ENCODE results near the gene ARAP1.

DNA sequence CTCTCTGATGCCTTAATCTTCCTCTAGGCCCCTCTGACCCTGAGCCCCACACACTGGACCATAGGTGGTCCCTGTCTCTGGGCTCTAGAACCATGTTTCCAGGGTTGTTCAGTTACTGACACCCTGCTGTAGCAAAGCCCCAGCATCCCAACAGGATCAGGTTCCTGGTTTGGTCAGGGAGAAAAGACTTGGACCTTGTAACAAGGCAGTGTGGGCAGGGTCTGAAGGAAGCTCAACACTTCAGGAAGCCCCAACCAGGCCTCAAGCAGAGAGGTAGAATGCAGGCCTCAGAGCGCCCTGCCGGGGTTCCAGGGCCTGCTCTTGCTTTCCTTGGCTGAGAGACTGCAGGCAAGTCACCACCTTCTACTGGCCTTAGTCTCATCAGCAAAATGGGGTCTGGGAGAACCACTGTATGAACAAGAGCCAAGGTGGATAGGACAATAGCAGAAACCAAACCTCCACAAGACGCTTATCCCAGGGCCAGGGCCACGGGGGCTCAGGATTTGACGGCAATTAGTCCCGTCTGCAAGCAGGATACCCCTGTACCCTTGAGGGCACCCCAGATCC lies 4.8 kb downstream of the ARAP1 start:
- TF ChIP-seq, protein P1, sequence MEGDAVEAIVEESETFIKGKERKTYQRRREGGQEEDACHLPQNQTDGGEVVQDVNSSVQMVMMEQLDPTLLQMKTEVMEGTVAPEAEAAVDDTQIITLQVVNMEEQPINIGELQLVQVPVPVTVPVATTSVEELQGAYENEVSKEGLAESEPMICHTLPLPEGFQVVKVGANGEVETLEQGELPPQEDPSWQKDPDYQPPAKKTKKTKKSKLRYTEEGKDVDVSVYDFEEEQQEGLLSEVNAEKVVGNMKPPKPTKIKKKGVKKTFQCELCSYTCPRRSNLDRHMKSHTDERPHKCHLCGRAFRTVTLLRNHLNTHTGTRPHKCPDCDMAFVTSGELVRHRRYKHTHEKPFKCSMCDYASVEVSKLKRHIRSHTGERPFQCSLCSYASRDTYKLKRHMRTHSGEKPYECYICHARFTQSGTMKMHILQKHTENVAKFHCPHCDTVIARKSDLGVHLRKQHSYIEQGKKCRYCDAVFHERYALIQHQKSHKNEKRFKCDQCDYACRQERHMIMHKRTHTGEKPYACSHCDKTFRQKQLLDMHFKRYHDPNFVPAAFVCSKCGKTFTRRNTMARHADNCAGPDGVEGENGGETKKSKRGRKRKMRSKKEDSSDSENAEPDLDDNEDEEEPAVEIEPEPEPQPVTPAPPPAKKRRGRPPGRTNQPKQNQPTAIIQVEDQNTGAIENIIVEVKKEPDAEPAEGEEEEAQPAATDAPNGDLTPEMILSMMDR (IDR thresholded peaks at IDR 0.05; ENCODE audit: extremely low read depth in 1 of 2, insufficient read depth in 1 of 2, low read depth in 1 of 2, low read length in 2 of 2), result no peak
- TF ChIP-seq POLR2AphosphoS5 (IDR thresholded peaks at IDR 0.05; ENCODE audit: insufficient read depth, low read depth, low read length), result no peak
- no peak for TF ChIP-seq POLR2A (IDR thresholded peaks at IDR 0.05; ENCODE audit: low read depth, low read length)
- TF ChIP-seq, protein P2, sequence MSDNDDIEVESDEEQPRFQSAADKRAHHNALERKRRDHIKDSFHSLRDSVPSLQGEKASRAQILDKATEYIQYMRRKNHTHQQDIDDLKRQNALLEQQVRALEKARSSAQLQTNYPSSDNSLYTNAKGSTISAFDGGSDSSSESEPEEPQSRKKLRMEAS (IDR thresholded peaks at IDR 0.05; ENCODE audit: insufficient read depth, insufficient read length), result no peak
- TF ChIP-seq MYC (IDR thresholded peaks at IDR 0.05; ENCODE audit: low read depth, low read length), result no peak
- no peak for TF ChIP-seq EZH2 (IDR thresholded peaks at IDR 0.05; ENCODE audit: borderline replicate concordance, low read depth, low read length, severe bottlenecking)
- TF ChIP-seq GATA2 (IDR thresholded peaks at IDR 0.05; ENCODE audit: insufficient read depth, insufficient read length, low read depth, low read length), result no peak
